Tibial artery (tissue), 4 donors: ENCODE results near the gene GP1BA.
A peak's percentile ranks its signal among the peaks of the same experiment; 100 is the strongest.

Experiments used
- DNase-seq, 2 donors: peaks; one replicate each; pipeline ENCODE4 v3.0.0-alpha.2; 2019
- H3K27ac ChIP-seq, 2 donors: fragments of 200-600 bp; sonication (generic) in 1 of 2; 1 replicate in 1 of 2; 2 replicates in 1 of 2; pipeline ENCODE4 v1.5.1; 2018 to 2019; ENCODE audit warnings: mild to moderate bottlenecking in 1 of 2
- H3K27me3 ChIP-seq, 2 donors: fragments of 200-600 bp; sonication (generic) in 1 of 2; one replicate each; pipeline versions ENCODE4 v1.5.1 to v1.6.0; 2016 to 2019
- H3K36me3 ChIP-seq, 3 donors: fragments of 200-600 bp; sonication (generic) in 2 of 3; one replicate each; pipeline ENCODE4 v1.5.1; 2016 to 2019; ENCODE audit warnings: mild to moderate bottlenecking in 2 of 3
- H3K4me1 ChIP-seq, 4 donors: fragments of 200-600 bp; sonication (generic) in 2 of 4; 1 replicate in 3 of 4; 2 replicates in 1 of 4; pipeline ENCODE4 v1.5.1; 2016 to 2019
- H3K4me3 ChIP-seq, 2 donors: fragments of 200-600 bp; sonication (generic) in 1 of 2; 1 replicate in 1 of 2; 2 replicates in 1 of 2; pipeline ENCODE4 v1.5.1; 2018 to 2019; ENCODE audit warnings: mild to moderate bottlenecking in 2 of 2
- H3K9me3 ChIP-seq, 3 donors: fragments of 200-600 bp; sonication (generic) in 1 of 3; one replicate each; pipeline ENCODE4 v1.5.1; 2016 to 2019
- intact Hi-C: fragments of 100-400 bp; cut with DNase I; formaldehyde crosslinking; loops from one replicate; pipeline ENCODE4 v1.15.0; 2023; ENCODE audit warnings: low total_unique reads
- TF ChIP-seq, protein P1 (sequence below), 2 experiments: fragments of 200-600 bp in 1 of 2; fragments of 450-650 bp in 1 of 2; IDR thresholded peaks; one replicate each; pipeline ENCODE4 v1.5.1; 2017 to 2019; ENCODE audit warnings: antibody characterized with exemption in 2 of 2, mild to moderate bottlenecking in 1 of 2, moderate library complexity in 1 of 2

GP1BA gene

DNA sequence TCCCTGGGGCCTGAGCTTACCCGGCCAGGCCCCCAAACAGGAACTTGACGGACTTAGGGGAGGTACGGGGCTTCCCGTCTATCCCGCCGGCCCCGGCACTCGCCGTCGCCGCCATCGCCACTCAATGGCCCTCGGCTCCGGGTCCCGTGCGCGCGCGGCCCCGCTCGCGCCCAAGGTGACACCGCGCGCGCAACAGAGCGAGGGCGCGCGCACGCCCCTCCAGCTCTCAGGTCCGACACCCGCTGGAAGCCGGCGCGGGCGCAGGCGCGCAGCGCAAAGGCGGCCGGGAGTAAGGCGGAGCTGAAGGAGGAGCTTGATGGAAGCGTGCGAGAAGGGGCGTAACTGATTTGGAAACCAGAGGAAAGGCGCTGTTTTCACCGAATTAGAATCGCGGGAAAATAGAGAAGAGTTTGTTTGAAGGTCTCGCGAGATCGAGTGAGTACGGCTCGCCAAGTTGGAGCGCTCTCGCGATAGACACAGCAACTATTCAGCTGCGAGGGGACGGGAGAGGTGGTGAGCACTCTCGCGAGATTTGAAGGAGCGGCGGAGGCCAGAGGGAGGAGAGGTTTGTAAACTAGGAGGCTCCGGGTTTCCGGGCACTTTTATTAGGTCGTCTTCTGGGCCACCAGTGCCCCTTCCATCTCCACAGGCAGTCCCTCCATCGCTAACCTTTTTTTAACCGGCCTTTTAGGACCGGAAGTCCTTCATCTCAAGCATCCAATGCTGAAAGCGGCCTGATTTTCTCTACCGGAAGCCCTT is 7.9 kb downstream of the GP1BA start, which contains the start of the genes RNF167 and SLC25A11:
Gene RNF167, plus strand, starts transcription at position 473 of the 759 bp plus-strand sequence. CDS start 642 bp downstream, outside the sequence.
Gene SLC25A11, minus strand, starts transcription at position 251 of the 759 bp plus-strand sequence. Its CDS starts 136 bp downstream, at position 115.
- DNase-seq = peak; percentile 95 to 98
- H3K4me1 ChIP-seq = peaks cover 4 to 54% (median 42%) of the 10 kb centered on the region in 4 donors
- H3K36me3 ChIP-seq = peaks cover 41 to 63% (median 44%) of the 10 kb centered on the region in 3 donors
- H3K27me3 ChIP-seq = no peaks in the 10 kb centered on the region
- peak within 1 kb of the TSS; percentile 83 to 91 for H3K4me3 ChIP-seq
- TF ChIP-seq, protein P1, sequence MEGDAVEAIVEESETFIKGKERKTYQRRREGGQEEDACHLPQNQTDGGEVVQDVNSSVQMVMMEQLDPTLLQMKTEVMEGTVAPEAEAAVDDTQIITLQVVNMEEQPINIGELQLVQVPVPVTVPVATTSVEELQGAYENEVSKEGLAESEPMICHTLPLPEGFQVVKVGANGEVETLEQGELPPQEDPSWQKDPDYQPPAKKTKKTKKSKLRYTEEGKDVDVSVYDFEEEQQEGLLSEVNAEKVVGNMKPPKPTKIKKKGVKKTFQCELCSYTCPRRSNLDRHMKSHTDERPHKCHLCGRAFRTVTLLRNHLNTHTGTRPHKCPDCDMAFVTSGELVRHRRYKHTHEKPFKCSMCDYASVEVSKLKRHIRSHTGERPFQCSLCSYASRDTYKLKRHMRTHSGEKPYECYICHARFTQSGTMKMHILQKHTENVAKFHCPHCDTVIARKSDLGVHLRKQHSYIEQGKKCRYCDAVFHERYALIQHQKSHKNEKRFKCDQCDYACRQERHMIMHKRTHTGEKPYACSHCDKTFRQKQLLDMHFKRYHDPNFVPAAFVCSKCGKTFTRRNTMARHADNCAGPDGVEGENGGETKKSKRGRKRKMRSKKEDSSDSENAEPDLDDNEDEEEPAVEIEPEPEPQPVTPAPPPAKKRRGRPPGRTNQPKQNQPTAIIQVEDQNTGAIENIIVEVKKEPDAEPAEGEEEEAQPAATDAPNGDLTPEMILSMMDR (IDR thresholded peaks at IDR 0.05) = no peak
- peak within 1 kb of the TSS; percentile 85 for H3K27ac ChIP-seq
- intact Hi-C loops = loop anchor here (5.0 kb wide), 1 partner anchor 42 kb away; no protein-coding TSS in a partner anchor
- no peaks in the 10 kb centered on the region for H3K9me3 ChIP-seq

DNA sequence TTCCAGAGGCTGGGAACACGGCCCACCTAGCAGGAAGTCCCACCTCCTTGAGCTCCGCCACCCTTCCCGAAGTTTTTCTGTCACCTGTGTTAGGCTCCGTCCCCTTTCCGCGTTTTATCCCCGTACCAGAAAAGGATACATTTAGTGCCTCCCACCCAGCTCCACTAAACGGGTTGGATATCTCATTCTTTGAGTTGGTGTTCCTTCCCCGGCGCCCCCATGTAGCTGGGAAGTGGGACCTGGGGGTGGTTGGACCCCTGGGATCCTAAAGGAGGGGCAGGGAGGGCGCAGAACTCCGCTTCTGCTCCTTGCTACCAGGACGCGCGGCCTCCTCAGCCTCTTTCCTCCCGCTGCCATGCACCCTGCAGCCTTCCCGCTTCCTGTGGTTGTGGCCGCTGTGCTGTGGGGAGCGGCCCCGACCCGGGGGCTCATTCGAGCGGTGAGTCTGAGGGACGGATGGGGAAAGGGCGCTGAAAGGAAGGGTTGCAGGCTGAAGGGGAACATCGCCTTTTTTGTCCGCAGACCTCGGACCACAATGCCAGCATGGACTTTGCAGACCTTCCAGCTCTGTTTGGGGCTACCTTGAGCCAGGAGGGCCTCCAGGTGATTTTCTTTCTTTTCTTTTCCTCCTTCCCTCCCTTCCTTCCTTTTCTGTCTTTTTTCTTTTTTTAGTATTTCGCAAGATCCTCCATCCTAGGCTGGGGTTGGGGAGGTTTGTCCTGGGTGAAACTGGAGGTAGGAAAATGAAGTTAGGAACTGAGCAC is 8.7 kb downstream of the GP1BA start:
- H3K4me1 ChIP-seq = peaks cover 6 to 61% (median 50%) of the 10 kb centered on the region in 4 donors
- no peaks in the 10 kb centered on the region for H3K9me3 ChIP-seq
- intact Hi-C loops = no loop called here
- DNase-seq = peak in 1 of 2 donors; percentile 84
- TF ChIP-seq, protein P1 (IDR thresholded peaks at IDR 0.05) = no peak
- no peaks in the 10 kb centered on the region for H3K27me3 ChIP-seq
- peak overlapping the region; percentile 85 for H3K27ac ChIP-seq
- H3K4me3 ChIP-seq = peak overlapping the region; percentile 83 to 91
- H3K36me3 ChIP-seq = peaks cover 46 to 67% (median 49%) of the 10 kb centered on the region in 3 donors

DNA sequence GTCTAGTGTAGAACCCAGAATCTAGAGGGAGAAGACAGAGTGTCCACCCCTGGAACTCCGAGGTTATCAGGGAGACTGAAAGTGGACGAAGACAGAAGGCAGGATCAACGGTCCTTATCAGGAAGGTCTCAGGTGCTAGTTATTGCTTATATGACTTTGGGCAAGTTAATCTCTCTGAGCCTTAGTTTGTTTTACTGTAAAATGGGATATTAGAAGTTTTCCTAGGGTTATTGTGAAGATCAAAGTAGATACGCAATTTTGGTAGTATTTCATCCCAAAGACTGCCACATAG is 9.2 kb downstream of the GP1BA start:
- H3K27me3 ChIP-seq = no peaks in the 10 kb centered on the region
- peaks cover 9 to 67% (median 55%) of the 10 kb centered on the region in 4 donors for H3K4me1 ChIP-seq
- H3K9me3 ChIP-seq = no peaks in the 10 kb centered on the region
- peak overlapping the region; percentile 85 for H3K27ac ChIP-seq
- intact Hi-C loops = no loop called here
- TF ChIP-seq, protein P1 (IDR thresholded peaks at IDR 0.05) = no peak
- no peak for DNase-seq
- peak overlapping the region; percentile 83 to 91 for H3K4me3 ChIP-seq
- peaks cover 51 to 67% (median 54%) of the 10 kb centered on the region in 3 donors for H3K36me3 ChIP-seq

DNA sequence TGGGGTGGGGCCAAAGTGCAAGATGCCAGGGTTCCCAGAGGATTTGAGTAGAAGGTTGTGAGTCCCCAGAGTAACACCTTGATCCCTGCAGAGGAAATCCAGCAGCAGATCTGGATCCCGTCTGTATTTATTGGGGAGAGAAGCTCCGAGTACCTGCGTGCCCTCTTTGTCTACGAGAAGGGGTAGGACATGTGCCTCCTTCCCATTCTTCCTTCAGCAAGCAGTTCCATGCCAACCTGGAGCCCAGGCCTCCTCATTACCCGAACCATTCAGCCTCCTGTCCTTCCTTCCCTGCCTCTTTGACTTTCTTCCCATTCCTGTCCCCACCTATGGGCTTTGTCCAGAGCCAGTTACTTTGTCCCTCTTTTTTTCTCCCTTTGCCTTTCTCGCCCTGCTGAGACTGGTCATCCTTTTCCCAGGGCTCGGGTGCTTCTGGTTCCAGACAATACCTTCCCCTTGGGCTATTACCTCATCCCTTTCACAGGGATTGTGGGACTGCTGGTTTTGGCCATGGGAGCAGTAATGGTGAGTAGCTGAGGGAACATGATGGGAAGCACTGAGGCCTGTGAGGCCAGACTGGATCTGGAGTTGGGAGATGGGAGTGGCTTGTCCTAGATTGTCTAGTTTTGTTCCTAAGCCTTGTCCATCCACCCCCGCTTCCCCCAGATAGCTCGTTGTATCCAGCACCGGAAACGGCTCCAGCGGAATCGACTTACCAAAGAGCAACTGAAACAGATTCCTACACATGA is 10.9 kb downstream of the GP1BA start:
- TF ChIP-seq, protein P1 (IDR thresholded peaks at IDR 0.05) = no peak
- peak in 1 of 2 donors; percentile 41 for DNase-seq
- Histone ChIP-seq H3K4me1 (peaks cover 9 to 71% (median 60%) of the 10 kb centered on the region in 4 donors), H3K27me3 (no peaks in the 10 kb centered on the region), H3K27ac (peak overlapping the region; percentile 95 to 99), H3K9me3 (no peaks in the 10 kb centered on the region), H3K36me3 (peaks cover 46 to 55% (median 46%) of the 10 kb centered on the region in 3 donors), H3K4me3 (no peak overlapping the region)
- intact Hi-C loops = no loop called here

DNA sequence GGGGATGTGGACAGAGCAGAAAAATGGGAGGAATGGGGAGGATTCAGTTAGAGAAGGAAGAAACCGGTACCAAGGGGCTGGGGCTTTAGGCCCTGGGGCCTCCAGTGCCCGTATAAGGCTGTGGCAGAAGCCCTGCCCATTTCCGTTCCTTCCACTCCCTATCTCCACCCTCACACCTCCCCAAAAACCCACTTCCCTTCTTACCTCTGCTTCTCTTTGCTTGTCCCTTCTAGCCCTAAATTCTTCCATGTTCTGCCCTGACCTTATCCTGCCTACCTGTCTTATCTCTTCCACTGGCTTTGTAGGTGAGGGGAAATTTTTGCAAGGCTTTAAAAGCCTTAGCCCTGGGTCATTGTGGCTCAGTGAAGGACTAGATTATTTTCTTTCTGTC is 12.1 kb downstream of the GP1BA start:
- peaks cover 7 to 59% (median 48%) of the 10 kb centered on the region in 4 donors for H3K4me1 ChIP-seq
- no peak overlapping the region for H3K4me3 ChIP-seq
- no peak for DNase-seq
- TF ChIP-seq, protein P1 (IDR thresholded peaks at IDR 0.05) = no peak
- no peaks in the 10 kb centered on the region for H3K9me3 ChIP-seq
- peaks cover 43 to 54% (median 45%) of the 10 kb centered on the region in 3 donors for H3K36me3 ChIP-seq
- H3K27me3 ChIP-seq = no peaks in the 10 kb centered on the region
- intact Hi-C loops = no loop called here
- H3K27ac ChIP-seq = peak overlapping the region; percentile 95 to 99
